SKM-1 treated with dmso at 0.1 percent for 144 hours (cell line): ENCODE results near the gene UBXN10.
A peak's percentile ranks its signal among the peaks of the same experiment; 100 is the strongest.

Experiments used
- DNase-seq: peaks from one replicate; lab custom pipeline; 2025; ENCODE audit not compliant: unreplicated experiment; lab: John Stamatoyannopoulos, UW

Gene UBXN10

GRCh38 chr1:20233394-20233793 lies 47.5 kb downstream of the UBXN10 start:
- peak; percentile 1 for DNase-seq

GRCh38 chr1:20233866-20234265 lies 48.0 kb downstream of the UBXN10 start:
- no peak for DNase-seq

DNA sequence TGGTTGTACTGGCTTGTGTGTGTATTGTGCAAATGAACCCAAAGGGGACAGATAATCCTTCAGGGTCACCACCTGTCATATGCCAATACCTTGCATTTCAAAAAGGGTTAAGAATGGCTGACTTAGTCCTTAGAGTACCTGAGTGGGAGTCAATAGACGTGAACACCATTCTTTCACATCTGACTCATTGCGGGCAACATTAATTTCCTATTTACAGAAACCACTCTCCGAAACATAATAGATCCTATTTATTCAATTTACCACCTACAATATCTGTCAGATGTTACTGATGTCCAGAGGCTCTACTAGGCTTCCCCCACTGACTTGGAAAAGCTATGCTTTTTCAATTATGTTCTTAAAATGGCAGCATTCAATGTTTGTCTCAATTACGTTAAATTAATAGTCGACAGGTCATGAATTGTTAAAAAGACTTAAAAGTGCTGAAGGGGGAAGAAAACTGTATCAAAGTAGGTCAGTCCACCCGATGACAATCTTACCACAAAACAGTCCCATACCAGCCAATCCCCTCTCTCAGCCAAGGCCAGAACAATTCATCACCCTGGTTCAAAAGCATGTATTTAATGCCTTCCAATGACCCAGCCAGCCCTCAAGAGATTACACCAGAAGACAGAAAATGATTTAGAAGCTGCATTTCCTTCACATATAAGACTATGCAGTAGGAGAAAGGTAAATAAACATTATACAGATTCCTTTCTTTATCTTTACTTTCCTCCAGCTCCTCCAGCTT lies 49.1 kb downstream of the UBXN10 start:
- DNase-seq: no peak

DNA sequence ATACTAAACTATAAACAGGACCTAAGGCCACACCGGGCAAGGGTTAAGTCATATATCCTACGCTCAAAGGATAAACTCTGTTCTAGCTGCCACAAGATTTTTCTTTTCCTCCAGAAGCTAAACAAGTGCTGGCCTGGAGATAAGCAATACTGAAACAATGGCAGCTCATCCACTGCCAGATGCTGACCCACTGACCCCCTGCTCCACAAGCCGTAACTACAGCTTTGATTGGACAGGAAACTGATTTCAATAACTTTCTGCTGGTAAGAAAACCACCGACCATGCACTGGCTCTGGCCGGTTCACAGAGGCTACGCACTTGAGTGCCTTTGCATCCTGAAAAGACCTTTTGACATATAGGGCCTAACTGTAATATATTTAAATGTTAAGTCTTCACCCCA lies 51.8 kb downstream of the UBXN10 start:
- no peak for DNase-seq

GRCh38 chr1:20240012-20240411 lies 54.1 kb downstream of the UBXN10 start:
- DNase-seq: no peak

- no peak for DNase-seq
These were observed 57.1 kb downstream of the UBXN10 start for GRCh38 chr1:20242890-20243479.
